ENCODE data around the gene MYRF. TPM values are rescaled to one million over a fixed set of nuclear protein-coding genes. Genes with fewer than 3 reads are reported as not detected.

The MYRF gene
- polyA plus RNA-seq, 2 donors = 0.18 to 1.3 TPM

GRCh38 chr11:61793083-61793828 is 40.8 kb downstream of the MYRF start:
- H3K27me3 ChIP-seq (ENCODE audit: control insufficient read depth in 1 of 2, insufficient read depth in 2 of 2, low read length in 2 of 2) = no peaks in the 10 kb centered on the region
- H3K36me3 ChIP-seq (ENCODE audit: control insufficient read depth in 2 of 2, insufficient read depth in 2 of 2, low read length in 1 of 2) = peaks cover 13 to 23% of the 10 kb centered on the region in 2 donors
- WGBS, 2 donors = 2 to 3% methylated on average over 29 of the region's 29 CpGs
- peak overlapping the region; percentile 15 to 93 for H3K27ac ChIP-seq (ENCODE audit: low read depth in 2 of 2, low read length in 1 of 2)
- H3K4me1 ChIP-seq (ENCODE audit: control insufficient read depth in 2 of 2, insufficient read depth in 2 of 2, low read length in 1 of 2) = no peaks in the 10 kb centered on the region
- no peaks in the 10 kb centered on the region for H3K9me3 ChIP-seq (ENCODE audit: control insufficient read depth in 2 of 2, insufficient read depth in 1 of 2, low read depth in 1 of 2, low read length in 1 of 2)
- H3K4me3 ChIP-seq (ENCODE audit: low read depth in 1 of 2, low read length in 2 of 2) = peak overlapping the region; percentile 66 to 91

DNA sequence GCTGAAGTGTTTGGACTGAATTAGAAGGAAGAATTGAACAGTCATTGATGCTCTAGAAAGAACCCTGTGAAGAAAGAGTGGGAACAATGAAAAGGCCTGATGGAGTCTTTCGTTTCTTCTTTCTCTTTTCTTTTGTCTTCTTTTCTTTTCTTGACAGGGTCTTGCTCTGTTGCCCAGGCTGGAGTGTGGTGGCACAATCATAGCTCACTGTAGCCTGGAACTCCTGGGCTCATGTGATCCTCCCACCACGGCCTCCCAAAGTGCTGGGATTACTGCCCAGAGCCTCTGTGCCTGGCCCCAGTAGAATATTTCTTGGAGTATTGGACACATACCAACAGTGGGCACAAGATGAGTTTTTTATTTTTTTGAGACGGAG is 41.4 kb downstream of the MYRF start:
- 49 to 53% methylated on average over 3 of the region's 3 CpGs for WGBS, 2 donors
- Histone ChIP-seq H3K9me3 (ENCODE audit: control insufficient read depth in 2 of 2, insufficient read depth in 1 of 2, low read depth in 1 of 2, low read length in 1 of 2) (no peaks in the 10 kb centered on the region), H3K4me1 (ENCODE audit: control insufficient read depth in 2 of 2, insufficient read depth in 2 of 2, low read length in 1 of 2) (no peaks in the 10 kb centered on the region), H3K27me3 (ENCODE audit: control insufficient read depth in 1 of 2, insufficient read depth in 2 of 2, low read length in 2 of 2) (no peaks in the 10 kb centered on the region), H3K36me3 (ENCODE audit: control insufficient read depth in 2 of 2, insufficient read depth in 2 of 2, low read length in 1 of 2) (peaks cover 13 to 22% of the 10 kb centered on the region in 2 donors), H3K27ac (ENCODE audit: low read depth in 2 of 2, low read length in 1 of 2) (no peak overlapping the region), H3K4me3 (ENCODE audit: low read depth in 1 of 2, low read length in 2 of 2) (peak overlapping the region in 1 of 2 donors; percentile 91)

GRCh38 chr11:61794579-61794978 is 42.1 kb downstream of the MYRF start:
- H3K27ac ChIP-seq (ENCODE audit: low read depth in 2 of 2, low read length in 1 of 2) = no peak overlapping the region
- no peaks in the 10 kb centered on the region for H3K27me3 ChIP-seq (ENCODE audit: control insufficient read depth in 1 of 2, insufficient read depth in 2 of 2, low read length in 2 of 2)
- H3K9me3 ChIP-seq (ENCODE audit: control insufficient read depth in 2 of 2, insufficient read depth in 1 of 2, low read depth in 1 of 2, low read length in 1 of 2) = no peaks in the 10 kb centered on the region
- no peaks in the 10 kb centered on the region for H3K4me1 ChIP-seq (ENCODE audit: control insufficient read depth in 2 of 2, insufficient read depth in 2 of 2, low read length in 1 of 2)
- 90 to 91% methylated on average over 4 of the region's 4 CpGs for WGBS, 2 donors
- H3K36me3 ChIP-seq (ENCODE audit: control insufficient read depth in 2 of 2, insufficient read depth in 2 of 2, low read length in 1 of 2) = peaks cover 9 to 17% of the 10 kb centered on the region in 2 donors
- no peak overlapping the region for H3K4me3 ChIP-seq (ENCODE audit: low read depth in 1 of 2, low read length in 2 of 2)

- no peaks in the 10 kb centered on the region for H3K9me3 ChIP-seq (ENCODE audit: control insufficient read depth in 2 of 2, insufficient read depth in 1 of 2, low read depth in 1 of 2, low read length in 1 of 2)
- H3K4me3 ChIP-seq (ENCODE audit: low read depth in 1 of 2, low read length in 2 of 2) = no peak overlapping the region
- no peaks in the 10 kb centered on the region for H3K27me3 ChIP-seq (ENCODE audit: control insufficient read depth in 1 of 2, insufficient read depth in 2 of 2, low read length in 2 of 2)
- no peak overlapping the region for H3K27ac ChIP-seq (ENCODE audit: low read depth in 2 of 2, low read length in 1 of 2)
- WGBS, 2 donors = 81 to 85% methylated on average over 12 of the region's 12 CpGs
- H3K4me1 ChIP-seq (ENCODE audit: control insufficient read depth in 2 of 2, insufficient read depth in 2 of 2, low read length in 1 of 2) = no peaks in the 10 kb centered on the region
- H3K36me3 ChIP-seq (ENCODE audit: control insufficient read depth in 2 of 2, insufficient read depth in 2 of 2, low read length in 1 of 2) = peaks cover 3 to 8% of the 10 kb centered on the region in 2 donors
Measured at GRCh38 chr11:61795459-61795858, 43.0 kb downstream of the MYRF start.

DNA sequence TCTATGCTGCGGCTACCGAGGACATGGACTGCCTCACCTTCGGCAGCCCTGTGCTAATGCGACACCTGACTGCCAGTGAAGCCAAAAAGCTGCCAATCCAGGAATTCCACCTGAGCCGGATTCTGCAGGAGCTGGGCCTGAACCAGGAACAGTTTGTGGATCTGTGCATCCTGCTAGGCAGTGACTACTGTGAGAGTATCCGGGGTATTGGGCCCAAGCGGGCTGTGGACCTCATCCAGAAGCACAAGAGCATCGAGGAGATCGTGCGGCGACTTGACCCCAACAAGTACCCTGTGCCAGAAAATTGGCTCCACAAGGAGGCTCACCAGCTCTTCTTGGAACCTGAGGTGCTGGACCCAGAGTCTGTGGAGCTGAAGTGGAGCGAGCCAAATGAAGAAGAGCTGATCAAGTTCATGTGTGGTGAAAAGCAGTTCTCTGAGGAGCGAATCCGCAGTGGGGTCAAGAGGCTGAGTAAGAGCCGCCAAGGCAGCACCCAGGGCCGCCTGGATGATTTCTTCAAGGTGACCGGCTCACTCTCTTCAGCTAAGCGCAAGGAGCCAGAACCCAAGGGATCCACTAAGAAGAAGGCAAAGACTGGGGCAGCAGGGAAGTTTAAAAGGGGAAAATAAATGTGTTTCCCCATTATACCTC is 43.6 kb downstream of the MYRF start:
- H3K4me1 ChIP-seq (ENCODE audit: control insufficient read depth in 2 of 2, insufficient read depth in 2 of 2, low read length in 1 of 2) = no peaks in the 10 kb centered on the region
- H3K36me3 ChIP-seq (ENCODE audit: control insufficient read depth in 2 of 2, insufficient read depth in 2 of 2, low read length in 1 of 2) = peaks cover 3 to 8% of the 10 kb centered on the region in 2 donors
- H3K4me3 ChIP-seq (ENCODE audit: low read depth in 1 of 2, low read length in 2 of 2) = no peak overlapping the region
- 90 to 91% methylated on average over 18 of the region's 18 CpGs for WGBS, 2 donors
- no peaks in the 10 kb centered on the region for H3K9me3 ChIP-seq (ENCODE audit: control insufficient read depth in 2 of 2, insufficient read depth in 1 of 2, low read depth in 1 of 2, low read length in 1 of 2)
- H3K27me3 ChIP-seq (ENCODE audit: control insufficient read depth in 1 of 2, insufficient read depth in 2 of 2, low read length in 2 of 2) = no peaks in the 10 kb centered on the region
- no peak overlapping the region for H3K27ac ChIP-seq (ENCODE audit: low read depth in 2 of 2, low read length in 1 of 2)

DNA sequence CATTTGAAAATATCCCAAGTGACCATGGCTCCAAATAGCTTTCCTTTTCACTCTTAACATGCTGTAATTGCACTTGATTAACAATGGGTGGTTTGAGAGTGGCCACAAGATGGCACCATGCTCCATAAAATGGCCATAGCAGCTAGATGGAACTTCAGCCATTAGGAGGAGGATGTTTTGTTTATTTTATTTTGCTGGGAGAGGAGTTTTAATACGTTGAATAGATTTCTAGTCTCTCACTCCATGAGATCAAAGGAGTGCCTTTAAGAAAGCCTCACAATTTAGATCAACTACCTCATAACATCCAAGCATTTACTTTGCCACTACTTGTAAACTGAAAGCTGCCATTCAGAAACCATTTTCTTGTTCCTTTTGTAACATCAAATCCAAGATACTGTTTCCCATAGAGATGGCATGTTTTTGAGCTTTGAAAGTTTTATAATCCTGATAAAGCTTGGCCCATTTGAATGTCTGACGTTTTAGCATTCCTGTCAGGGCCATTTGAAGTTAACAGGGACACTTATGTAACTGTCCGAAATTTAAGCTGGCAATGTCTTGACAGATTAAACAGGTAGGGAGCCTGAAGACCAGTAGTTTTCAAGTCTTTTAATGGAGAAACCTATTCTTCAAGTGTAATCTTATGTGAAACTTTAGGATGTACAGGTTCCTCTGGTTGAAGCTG is 45.0 kb downstream of the MYRF start:
- H3K36me3 ChIP-seq (ENCODE audit: control insufficient read depth in 2 of 2, insufficient read depth in 2 of 2, low read length in 1 of 2) = peaks cover 3 to 8% of the 10 kb centered on the region in 2 donors
- no peak overlapping the region for H3K27ac ChIP-seq (ENCODE audit: low read depth in 2 of 2, low read length in 1 of 2)
- no peaks in the 10 kb centered on the region for H3K4me1 ChIP-seq (ENCODE audit: control insufficient read depth in 2 of 2, insufficient read depth in 2 of 2, low read length in 1 of 2)
- WGBS, 2 donors = 36 to 41% methylated on average over 3 of the region's 3 CpGs
- H3K9me3 ChIP-seq (ENCODE audit: control insufficient read depth in 2 of 2, insufficient read depth in 1 of 2, low read depth in 1 of 2, low read length in 1 of 2) = no peaks in the 10 kb centered on the region
- H3K4me3 ChIP-seq (ENCODE audit: low read depth in 1 of 2, low read length in 2 of 2) = no peak overlapping the region
- no peaks in the 10 kb centered on the region for H3K27me3 ChIP-seq (ENCODE audit: control insufficient read depth in 1 of 2, insufficient read depth in 2 of 2, low read length in 2 of 2)

- peaks cover 3 to 13% of the 10 kb centered on the region in 2 donors for H3K36me3 ChIP-seq (ENCODE audit: control insufficient read depth in 2 of 2, insufficient read depth in 2 of 2, low read length in 1 of 2)
- no peak overlapping the region for H3K27ac ChIP-seq (ENCODE audit: low read depth in 2 of 2, low read length in 1 of 2)
- 93 to 100% methylated on average over 2 of the region's 2 CpGs for WGBS, 2 donors
- H3K4me1 ChIP-seq (ENCODE audit: control insufficient read depth in 2 of 2, insufficient read depth in 2 of 2, low read length in 1 of 2) = no peaks in the 10 kb centered on the region
- H3K27me3 ChIP-seq (ENCODE audit: control insufficient read depth in 1 of 2, insufficient read depth in 2 of 2, low read length in 2 of 2) = no peaks in the 10 kb centered on the region
- no peak overlapping the region for H3K4me3 ChIP-seq (ENCODE audit: low read depth in 1 of 2, low read length in 2 of 2)
- H3K9me3 ChIP-seq (ENCODE audit: control insufficient read depth in 2 of 2, insufficient read depth in 1 of 2, low read depth in 1 of 2, low read length in 1 of 2) = no peaks in the 10 kb centered on the region
Measured at GRCh38 chr11:61799665-61800284, 47.3 kb downstream of the MYRF start.

DNA sequence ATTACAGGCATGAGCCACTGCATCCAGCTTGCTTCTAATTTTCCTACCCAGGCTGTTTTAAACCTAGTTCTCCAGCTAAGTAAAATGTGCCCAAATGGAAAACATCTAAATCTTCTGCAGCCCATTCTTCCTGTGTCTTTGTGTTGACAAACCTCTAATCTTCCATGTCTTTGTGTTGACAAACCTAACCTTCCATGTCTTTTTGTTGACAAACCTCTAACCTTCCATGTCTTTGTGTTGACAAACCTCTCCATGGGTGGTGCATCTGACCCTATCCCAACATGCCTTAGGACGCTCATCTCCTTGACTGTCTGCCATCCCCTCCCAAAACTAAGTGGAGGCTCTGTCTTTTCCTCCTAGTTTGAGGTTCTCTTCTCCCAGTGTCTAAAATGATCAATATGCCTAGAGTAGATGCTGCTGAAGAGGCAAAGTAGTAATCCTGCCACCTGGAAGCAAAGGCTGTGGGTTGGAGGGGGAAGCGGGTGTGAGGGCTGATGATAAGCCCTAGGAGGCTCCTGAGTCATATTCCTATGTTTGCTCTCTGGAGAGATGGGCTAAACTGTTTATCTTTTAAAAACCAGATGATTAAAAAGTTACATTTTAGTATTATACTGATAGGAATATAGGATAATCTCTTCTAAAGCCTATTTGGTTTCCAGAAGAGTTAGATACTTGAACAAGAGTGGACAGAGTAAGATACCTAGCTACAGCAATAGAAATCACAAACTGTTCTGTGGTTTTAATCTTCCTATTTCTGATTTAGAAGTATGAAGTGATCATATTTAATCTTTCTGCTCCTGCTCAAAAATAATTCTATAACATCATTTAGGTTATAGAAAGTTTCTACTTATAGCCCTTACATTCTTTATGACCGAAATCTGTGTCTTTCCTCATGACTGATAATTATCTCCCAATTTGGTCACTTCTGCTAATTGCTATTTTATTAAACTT is 48.2 kb downstream of the MYRF start:
- WGBS, 2 donors = 84 to 87% methylated on average over 3 of the region's 3 CpGs
- Histone ChIP-seq H3K36me3 (ENCODE audit: control insufficient read depth in 2 of 2, insufficient read depth in 2 of 2, low read length in 1 of 2) (peaks cover 2 to 13% of the 10 kb centered on the region in 2 donors), H3K9me3 (ENCODE audit: control insufficient read depth in 2 of 2, insufficient read depth in 1 of 2, low read depth in 1 of 2, low read length in 1 of 2) (no peaks in the 10 kb centered on the region), H3K4me3 (ENCODE audit: low read depth in 1 of 2, low read length in 2 of 2) (no peak overlapping the region), H3K27ac (ENCODE audit: low read depth in 2 of 2, low read length in 1 of 2) (no peak overlapping the region), H3K4me1 (ENCODE audit: control insufficient read depth in 2 of 2, insufficient read depth in 2 of 2, low read length in 1 of 2) (no peaks in the 10 kb centered on the region), H3K27me3 (ENCODE audit: control insufficient read depth in 1 of 2, insufficient read depth in 2 of 2, low read length in 2 of 2) (no peaks in the 10 kb centered on the region)

GRCh38 chr11:61802605-61803004 is 50.2 kb downstream of the MYRF start:
- Histone ChIP-seq H3K36me3 (ENCODE audit: control insufficient read depth in 2 of 2, insufficient read depth in 2 of 2, low read length in 1 of 2) (peaks cover 0 to 7% of the 10 kb centered on the region in 2 donors), H3K27me3 (ENCODE audit: control insufficient read depth in 1 of 2, insufficient read depth in 2 of 2, low read length in 2 of 2) (no peaks in the 10 kb centered on the region), H3K4me3 (ENCODE audit: low read depth in 1 of 2, low read length in 2 of 2) (no peak overlapping the region), H3K4me1 (ENCODE audit: control insufficient read depth in 2 of 2, insufficient read depth in 2 of 2, low read length in 1 of 2) (no peaks in the 10 kb centered on the region), H3K9me3 (ENCODE audit: control insufficient read depth in 2 of 2, insufficient read depth in 1 of 2, low read depth in 1 of 2, low read length in 1 of 2) (no peaks in the 10 kb centered on the region), H3K27ac (ENCODE audit: low read depth in 2 of 2, low read length in 1 of 2) (no peak overlapping the region)
- WGBS, 2 donors = 90 to 94% methylated on average over 6 of the region's 6 CpGs
